ENCODE results near the gene WSCD2. TPM values are rescaled to one million over a fixed set of nuclear protein-coding genes. Genes with fewer than 3 reads are reported as not detected.

The WSCD2 gene
- polyA plus RNA-seq, 4 donors = 6.9 to 10.4 (median 8.8) TPM

- no peak for DNase-seq (ENCODE audit: low read depth in 4 of 4, low spot score in 2 of 4)
Measured at GRCh38 chr12:108126212-108126611, 2.9 kb upstream of the WSCD2 start.

GRCh38 chr12:108126990-108127501 lies 2.0 kb upstream of the WSCD2 start:
- DNase-seq (ENCODE audit: low read depth in 4 of 4, low spot score in 2 of 4) = no peak

DNA sequence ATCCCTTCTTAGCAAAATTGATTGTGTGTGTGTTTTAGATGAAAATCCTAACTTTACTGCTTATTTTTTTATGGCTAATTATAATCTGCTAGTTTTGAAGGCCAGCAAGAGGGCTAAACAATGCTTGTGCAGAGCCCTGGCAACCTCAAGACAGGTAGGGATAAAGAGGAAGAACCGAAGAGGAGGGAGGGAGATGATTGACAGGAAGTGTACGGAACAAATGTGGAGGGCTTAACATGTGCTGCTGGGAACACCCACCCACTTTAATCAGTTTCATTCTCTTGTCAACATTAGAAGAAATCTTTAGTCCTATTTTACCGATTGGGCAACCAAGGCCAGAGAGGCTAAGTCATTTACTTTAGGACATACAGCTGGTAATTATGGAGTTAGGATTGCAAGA lies 1.4 kb upstream of the WSCD2 start:
- no peak for DNase-seq (ENCODE audit: low read depth in 4 of 4, low spot score in 2 of 4)

- DNase-seq (ENCODE audit: low read depth in 4 of 4, low spot score in 2 of 4) = no peak
Measured at GRCh38 chr12:108128221-108129016, 669 bp upstream of the WSCD2 start.

- DNase-seq (ENCODE audit: low read depth in 4 of 4, low spot score in 2 of 4) = no peak
Measured at GRCh38 chr12:108131035-108131434, 1.9 kb downstream of the WSCD2 start.

DNA sequence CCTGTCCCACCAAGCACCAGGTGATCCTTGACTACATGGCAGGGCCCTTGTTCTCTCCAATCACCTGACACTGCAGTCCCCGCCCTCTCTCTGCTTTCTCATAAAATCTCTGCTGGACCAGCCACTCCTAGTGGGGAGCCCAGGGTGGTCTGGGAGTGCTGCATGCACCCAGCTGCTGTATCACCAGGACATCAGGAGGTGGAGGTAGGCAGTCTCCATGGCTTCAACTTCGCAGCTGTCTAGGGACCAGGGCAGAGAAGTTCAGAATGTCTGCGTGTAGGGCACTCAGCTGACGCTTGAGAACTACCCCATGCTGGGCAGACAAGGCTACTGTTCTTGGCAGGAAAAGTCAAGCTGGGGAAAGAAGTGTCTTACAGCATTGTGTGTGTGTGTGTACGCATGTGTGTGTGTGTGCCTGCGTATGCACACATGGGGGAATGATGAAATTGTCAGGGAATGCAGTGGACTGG lies 2.6 kb downstream of the WSCD2 start:
- no peak for DNase-seq (ENCODE audit: low read depth in 4 of 4, low spot score in 2 of 4)

- DNase-seq (ENCODE audit: low read depth in 4 of 4, low spot score in 2 of 4) = no peak
Measured at GRCh38 chr12:108133482-108133881, 4.4 kb downstream of the WSCD2 start.

DNA sequence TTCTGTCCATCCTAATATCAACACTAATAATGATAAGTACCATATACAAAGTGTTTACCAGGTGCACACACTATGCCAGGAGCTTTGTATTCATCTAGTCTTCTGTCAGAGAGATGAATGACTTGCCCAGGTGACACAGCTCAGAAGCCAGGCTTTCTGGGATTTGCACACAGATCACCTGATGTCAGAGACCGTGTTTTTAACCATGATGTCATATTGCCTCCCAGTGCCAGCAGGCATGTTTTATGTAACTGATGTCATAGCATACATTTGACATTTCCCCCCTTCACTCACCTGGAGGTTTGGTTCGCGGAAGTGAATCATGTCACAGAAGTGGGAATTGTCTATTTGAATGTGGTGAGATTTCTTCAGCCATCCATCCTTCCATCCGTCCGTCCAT lies 5.7 kb downstream of the WSCD2 start:
- no peak for DNase-seq (ENCODE audit: low read depth in 4 of 4, low spot score in 2 of 4)

DNA sequence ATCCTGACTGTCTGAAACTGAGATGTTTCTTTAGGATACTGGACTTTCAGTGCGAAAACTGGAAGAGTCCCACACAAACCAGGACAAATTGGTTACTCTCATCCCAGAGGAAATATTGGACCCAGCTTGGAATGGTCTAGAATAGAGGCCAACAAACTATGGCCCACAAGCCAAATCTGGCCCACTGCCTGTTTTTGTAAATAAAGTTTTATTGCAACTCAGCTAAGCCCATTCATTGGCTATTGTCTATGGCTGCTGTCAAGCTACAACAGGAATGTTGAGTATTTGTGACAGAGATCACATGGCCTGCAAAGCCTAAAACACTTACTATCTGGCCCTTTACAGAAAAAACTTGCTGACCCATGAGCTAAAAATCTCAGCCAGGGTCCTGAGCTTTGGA lies 6.5 kb downstream of the WSCD2 start:
- DNase-seq (ENCODE audit: low read depth in 4 of 4, low spot score in 2 of 4) = no peak

GRCh38 chr12:108136697-108137096 lies 7.6 kb downstream of the WSCD2 start:
- no peak for DNase-seq (ENCODE audit: low read depth in 4 of 4, low spot score in 2 of 4)

DNA sequence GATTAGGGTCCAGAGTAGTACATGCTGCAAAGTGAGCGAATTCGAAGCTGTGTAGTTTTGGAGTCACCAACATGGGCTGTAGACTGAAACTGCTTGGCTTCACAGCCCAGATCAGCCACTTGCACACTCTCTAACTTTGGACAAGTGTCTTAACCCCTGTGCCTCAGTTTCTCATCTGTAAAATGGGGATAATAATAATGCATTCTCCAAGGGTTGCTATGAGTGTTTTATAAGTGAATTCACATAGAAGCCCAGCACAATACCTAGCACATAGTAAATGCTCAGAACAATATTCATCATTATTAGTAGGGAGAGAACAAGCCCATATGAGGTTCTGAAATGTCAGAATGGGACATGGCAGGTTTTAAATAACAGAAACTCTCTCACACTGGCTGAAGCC lies 10.4 kb downstream of the WSCD2 start:
- no peak for DNase-seq (ENCODE audit: low read depth in 4 of 4, low spot score in 2 of 4)

DNA sequence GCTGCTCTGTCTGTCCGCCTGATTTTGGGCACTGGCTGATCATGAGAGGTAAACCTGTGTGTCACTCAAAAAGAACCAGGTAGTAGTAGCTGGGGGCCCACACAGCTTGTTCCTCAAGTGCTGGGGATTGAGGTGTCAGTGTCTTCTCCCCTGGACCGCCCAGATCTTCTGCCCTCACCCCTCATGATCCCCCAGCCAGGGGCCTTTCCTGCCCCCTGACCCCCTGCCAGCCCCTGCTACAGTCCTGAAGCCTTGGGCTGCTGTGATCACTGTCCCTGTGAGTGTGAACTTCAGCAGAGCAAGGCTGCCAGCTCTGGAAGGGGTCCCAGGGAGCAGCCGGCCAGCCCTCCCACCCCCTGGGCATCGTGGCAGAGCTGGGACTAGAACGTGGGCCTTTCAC lies 11.4 kb downstream of the WSCD2 start:
- no peak for DNase-seq (ENCODE audit: low read depth in 4 of 4, low spot score in 2 of 4)

DNA sequence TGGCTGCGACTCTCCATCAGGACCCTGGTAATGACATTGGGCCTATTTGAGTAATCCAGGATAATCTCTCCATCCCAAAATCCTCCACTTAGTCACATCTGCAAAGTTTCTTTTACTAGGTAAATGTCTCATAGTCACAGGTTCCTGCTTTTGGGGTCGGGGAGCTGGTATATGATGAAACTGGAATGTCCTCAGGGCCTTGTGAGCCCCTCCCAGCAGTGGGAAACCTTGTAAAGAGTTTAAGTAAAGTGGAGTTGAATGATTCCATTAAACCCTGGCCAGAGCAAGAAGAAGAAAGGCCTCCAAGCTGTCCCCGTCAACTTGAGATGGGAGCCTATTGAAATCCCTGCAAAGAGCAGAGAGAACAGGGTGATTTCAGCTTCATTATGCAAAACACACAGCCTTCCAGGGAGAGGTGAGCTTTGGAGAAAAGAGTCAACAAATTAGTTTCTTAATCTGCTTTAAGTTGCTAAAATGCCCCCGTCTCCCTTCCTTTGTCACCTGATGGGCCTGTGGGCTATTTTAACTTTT lies 12.6 kb downstream of the WSCD2 start:
- DNase-seq (ENCODE audit: low read depth in 4 of 4, low spot score in 2 of 4) = no peak

DNA sequence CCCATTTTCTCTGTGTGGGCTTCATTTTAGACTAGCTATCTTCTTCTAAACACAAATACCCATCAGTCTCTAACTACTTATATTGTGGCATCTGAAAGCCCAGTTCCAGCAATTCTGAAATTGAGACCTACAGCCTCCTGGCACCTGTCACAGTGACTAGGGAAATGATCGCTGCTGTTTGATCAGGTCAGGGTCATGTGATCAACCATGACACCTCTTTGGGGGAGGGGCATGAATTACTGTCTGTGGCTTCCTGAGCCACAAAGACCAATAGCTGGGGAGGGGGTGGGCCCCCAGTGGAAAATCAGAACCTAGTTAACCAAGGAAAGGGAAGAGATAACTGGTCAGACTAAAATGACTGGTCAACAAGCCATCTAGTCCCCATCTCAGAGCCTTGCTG lies 14.1 kb downstream of the WSCD2 start:
- DNase-seq (ENCODE audit: low read depth in 4 of 4, low spot score in 2 of 4) = no peak

DNA sequence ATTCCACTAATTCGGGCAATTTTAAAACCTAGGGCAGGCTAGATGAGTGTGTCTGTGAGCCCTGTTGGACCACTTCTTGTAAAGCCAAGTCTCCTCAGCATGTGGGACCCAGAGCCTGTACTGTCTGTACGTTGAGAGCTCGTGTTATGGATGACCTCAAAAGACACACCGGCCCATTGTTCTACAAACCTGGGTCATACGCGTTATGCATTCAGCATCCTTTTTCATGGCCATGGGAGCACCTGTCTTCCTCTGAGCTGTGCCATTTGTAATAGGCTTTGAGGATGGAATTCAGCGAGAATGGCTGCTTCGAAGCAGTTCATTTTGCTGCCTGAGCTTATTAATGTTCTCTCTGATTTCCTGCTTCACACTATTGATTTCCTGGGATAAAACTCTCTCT lies 15.0 kb downstream of the WSCD2 start:
- no peak for DNase-seq (ENCODE audit: low read depth in 4 of 4, low spot score in 2 of 4)

DNA sequence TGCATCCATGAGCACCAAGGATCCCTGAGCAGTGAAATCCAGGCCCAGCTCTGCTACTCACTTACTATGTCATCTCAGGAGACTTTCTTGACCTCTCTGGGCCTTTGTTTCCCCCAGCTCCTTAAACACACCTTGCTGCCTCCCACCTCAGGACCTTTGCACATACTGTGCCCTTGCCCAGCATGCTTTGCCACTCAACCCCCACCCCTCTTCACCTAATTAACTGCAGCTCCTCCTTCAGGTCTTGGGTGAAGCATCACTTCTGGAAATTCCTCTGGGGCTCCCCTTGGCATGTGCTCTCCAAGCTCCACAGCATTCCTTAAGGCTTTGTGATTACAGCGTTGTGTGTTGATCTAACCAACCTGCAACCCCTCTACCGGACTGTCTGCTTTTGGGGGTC lies 15.9 kb downstream of the WSCD2 start:
- DNase-seq (ENCODE audit: low read depth in 4 of 4, low spot score in 2 of 4) = no peak

GRCh38 chr12:108146035-108146893 lies 17.2 kb downstream of the WSCD2 start:
- no peak for DNase-seq (ENCODE audit: low read depth in 4 of 4, low spot score in 2 of 4)

- no peak for DNase-seq (ENCODE audit: low read depth in 4 of 4, low spot score in 2 of 4)
Measured at GRCh38 chr12:108147279-108147678, 18.2 kb downstream of the WSCD2 start.

- DNase-seq (ENCODE audit: low read depth in 4 of 4, low spot score in 2 of 4) = no peak
Measured at GRCh38 chr12:108148521-108149074, 19.5 kb downstream of the WSCD2 start.

DNA sequence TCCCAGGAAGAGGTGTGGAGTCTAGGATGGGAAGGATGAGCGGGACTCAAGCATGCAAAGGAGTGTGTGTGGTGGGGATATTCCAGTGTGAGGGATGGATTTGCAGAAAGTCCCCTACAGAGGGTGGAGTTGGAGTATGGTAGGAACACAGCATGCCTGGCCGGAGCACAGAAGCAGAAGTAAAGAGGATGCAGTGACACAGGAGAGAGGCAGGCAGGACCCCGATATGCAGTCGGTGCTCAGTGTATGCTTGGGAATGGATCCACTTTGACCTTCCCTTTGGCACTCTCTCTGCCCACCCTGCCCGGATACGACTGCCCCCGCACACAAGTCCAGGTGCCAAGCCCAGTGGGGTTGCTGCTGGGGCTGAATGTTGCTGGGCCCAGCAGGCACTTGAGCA lies 21.3 kb downstream of the WSCD2 start:
- DNase-seq (ENCODE audit: low read depth in 4 of 4, low spot score in 2 of 4) = no peak

GRCh38 chr12:108151533-108152169 lies 22.6 kb downstream of the WSCD2 start:
- DNase-seq (ENCODE audit: low read depth in 4 of 4, low spot score in 2 of 4) = no peak

Data from left renal cortex interstitium (tissue), 4 donors.